PFSK-1 (cell line): ENCODE results near the gene AKIRIN1.
A peak's percentile ranks its signal among the peaks of the same experiment; 100 is the strongest.

Experiments
- REST ChIP-seq, 2 experiments: IDR thresholded peaks; 2 replicates each; pipeline versions ENCODE4 v1.6.1 to v1.8.0; 2011 to 2012; ENCODE audit warnings: low read depth in 2 of 2, low read length in 2 of 2, control low read depth in 1 of 2, inconsistent platforms in 1 of 2, mild to moderate bottlenecking in 1 of 2, moderate library complexity in 1 of 2; ENCODE audit not compliant: insufficient read depth in 1 of 2
- SIN3A ChIP-seq: IDR thresholded peaks from 2 replicates; pipeline ENCODE4 v1.6.1; 2012; ENCODE audit warnings: mild to moderate bottlenecking, low read length, moderate library complexity, borderline replicate concordance; ENCODE audit not compliant: insufficient read depth

- TF ChIP-seq REST (IDR thresholded peaks at IDR 0.05; ENCODE audit: insufficient read depth in 1 of 2, low read depth in 2 of 2, low read length in 2 of 2) (0 out of 4 replicates have a peak, but pooled peaks of 1 of the 2 experiments have one; percentile 4), SIN3A (no peak; the same call in 1 of the 2 replicates)
These were observed at the start of gene AKIRIN1 for GRCh38 chr1:38990738-38991637.
